GM21576 (cell line): ENCODE results near the gene GOT1.

ENCODE experiments used
- ATAC-seq: cut with Tn5 transposase; IDR thresholded peaks from one replicate; pipeline ENCODE4 v1.9.1; 2021; ENCODE audit warnings: mild to moderate bottlenecking, moderate library complexity; ENCODE audit not compliant: unreplicated experiment

Gene GOT1

DNA sequence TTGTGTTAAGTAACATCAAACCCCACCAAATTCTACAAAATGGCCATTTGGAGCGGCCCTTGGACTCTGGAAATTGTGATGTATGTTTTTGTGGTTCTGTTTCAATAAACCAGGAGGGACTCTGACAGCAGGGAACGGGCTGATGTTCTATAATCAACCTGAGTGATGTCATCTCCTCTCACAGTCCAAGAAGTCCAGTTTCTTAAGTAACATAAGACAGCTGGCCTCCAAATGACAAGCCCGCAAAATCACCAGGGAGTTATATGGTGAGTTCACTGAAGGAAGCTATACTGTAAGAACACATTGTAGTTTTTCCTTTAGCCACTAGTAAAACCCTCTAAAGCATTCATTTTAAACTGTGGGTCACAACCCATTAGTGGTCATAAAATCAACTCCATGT, 34.0 kb downstream of the GOT1 start:
- no peak for ATAC-seq

DNA sequence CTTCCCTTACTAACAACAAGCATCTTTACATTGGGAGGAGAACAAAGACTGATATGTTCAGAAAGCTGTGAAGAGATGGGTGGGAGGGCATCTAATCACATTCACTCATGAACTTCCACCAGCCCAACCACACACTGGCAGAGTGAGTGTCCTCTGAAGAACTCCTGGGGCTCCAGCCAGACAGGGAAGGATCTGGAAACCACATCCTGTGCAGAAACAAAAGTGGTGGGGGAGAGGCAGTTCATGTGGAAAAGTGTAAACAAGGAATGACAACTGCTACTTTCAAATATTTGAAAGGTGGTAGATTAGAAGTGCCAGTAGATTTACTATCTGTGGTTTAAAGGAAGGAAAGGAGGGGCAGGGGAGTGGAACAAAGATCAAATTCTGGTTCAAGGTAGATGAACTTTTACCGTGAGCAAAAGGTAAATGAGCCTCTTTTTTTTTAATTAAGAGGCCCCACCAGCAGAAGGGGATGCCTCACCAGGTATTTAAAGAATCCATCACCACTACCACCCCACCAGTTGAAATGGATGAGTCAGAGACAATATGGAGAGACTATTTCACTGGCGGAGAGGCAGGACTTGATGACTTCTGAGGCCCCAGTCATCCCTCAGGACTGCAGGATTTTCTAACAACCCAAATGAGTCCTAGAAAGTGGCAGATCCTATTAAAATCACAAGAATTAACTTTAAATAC, 34.5 kb downstream of the GOT1 start:
- no peak for ATAC-seq

DNA sequence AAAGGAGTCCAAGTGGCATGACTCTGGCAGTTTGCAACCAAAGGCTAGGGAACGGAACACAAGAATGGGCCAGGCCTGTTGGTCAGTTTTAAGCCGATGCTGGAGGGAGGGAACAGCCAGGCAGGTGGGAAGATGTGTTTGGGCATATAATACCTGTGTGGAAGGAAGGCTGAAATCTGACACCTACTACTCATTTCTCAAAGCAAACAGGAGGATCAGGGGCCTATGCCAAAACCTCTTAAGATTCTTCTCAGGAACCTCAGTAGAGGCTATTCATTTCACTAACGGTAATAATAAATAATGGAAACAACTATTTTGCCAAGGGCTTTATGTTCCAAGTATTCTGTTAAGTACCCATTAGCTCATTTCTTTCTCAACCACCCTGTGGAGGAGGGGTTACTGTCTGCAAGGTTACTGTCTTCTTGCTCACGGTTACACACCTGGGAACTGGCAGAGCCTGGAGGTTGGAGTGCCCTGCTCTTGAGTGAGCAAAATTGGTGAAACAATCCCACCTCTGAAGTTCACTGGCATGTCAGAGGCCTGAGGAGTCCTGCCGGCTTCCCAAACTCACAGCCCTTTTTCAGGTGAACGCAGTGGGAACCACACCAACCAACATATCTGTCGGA, 35.5 kb downstream of the GOT1 start:
- no peak for ATAC-seq

DNA sequence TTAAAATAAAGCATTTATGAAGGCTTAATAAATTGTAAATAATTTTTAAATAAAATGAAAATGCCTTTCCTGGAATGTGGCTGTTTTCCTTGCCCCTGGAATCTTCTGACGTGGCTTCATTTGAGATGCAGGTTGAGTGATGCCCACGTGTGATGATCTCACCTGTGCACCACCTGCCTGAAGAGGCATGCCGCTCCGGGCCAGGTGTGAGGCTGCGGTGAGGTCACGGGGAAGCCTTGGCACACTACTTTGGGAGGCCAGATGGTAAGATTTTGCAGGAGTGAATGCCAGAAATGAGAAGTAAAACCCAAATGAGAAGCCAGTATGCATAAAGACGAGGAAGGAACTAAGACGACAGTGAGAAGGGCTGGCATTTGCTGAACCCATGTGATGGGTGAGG, 36.2 kb downstream of the GOT1 start:
- ATAC-seq: no peak

DNA sequence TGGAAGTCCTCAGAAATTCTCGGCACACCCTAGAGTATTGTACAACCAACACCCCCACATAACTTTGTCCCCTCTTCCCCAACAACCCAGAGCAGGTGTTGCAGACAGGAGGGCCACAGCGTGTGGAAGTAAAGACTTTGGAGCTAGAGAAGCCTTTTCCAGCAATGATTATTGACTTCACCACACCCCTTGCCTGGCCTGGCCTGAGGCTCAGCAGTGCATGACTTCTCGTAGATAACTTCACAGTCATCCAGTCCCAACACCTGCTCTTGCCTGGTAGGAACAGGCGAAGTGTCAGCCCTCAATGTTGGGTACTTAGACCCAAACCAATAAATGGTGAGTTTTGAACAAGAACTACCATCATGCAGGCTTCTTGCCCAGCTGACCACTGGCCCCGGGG, 36.7 kb downstream of the GOT1 start:
- ATAC-seq: no peak

DNA sequence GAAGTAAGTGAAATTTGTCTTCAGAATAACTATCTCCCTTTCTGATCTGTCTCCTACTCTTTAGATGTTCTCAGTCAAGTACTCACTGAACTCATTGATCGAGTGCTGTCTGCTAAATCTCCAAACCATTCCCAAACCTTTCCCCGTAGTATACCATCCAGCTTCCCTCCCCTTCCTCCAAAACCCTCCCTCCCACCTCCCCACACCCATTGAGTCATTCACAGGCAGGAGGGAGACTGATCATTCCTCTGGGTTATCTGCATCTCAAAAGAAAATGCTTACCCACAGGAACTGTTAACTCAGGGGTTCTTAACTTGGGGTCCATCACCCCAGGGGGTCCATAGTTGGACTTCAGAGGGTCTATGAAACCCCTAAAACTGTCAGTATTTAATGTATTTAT, 37.4 kb downstream of the GOT1 start:
- no peak for ATAC-seq

DNA sequence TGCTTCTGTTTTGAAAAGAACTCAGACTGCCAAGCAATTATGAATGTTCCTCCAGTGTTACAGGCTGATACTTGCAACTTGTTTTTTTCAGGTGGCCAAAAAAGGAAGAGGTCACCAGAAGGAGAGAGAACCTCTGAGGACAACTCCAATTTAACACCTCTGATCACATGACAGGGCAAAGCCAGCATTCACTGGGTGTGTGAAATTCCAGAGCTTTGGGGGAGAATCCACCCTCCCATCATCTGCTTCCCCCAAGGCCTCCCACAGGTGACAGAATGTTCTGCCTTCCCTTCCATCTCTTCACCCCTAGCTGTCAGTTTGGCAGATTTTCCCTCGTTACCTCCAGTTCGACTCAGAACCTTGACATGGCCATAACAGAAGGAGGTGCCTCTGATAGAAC, 39.1 kb downstream of the GOT1 start:
- ATAC-seq: no peak

DNA sequence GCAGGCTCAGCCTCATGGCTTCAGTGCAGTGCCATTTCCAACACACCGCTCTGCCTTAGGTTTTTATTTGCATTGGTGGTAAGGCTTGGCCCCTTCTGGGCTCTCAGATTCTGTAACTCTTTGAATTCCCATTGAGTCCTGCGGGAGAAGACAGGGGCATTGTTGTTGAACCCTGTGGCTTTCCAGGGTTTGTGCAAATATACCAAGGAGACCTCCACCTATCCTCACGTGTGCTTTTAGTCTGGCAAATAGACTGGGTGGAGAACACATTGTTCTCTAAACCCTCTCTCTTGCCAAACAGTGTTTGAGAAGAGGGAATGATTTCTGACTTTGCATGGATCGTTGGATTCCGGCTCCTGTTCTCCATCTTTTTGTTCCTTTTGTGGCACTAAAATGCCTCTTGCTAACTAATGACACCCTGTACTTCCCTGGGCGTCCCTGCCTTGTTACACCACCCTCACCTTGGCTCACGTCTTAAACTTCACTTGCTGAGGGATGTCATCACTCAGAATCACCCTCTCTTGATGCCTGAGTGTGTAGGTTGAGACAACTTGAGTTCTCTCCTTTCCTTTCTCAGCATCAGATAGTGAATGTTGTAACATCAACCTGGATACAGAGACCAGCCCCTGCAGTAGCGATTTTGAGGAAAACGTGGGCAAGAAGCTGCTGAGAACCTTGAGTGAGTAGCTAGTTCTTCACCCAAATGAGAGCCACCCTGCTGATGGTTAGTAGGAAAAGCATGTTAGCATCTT, 40.5 kb downstream of the GOT1 start:
- no peak for ATAC-seq

DNA sequence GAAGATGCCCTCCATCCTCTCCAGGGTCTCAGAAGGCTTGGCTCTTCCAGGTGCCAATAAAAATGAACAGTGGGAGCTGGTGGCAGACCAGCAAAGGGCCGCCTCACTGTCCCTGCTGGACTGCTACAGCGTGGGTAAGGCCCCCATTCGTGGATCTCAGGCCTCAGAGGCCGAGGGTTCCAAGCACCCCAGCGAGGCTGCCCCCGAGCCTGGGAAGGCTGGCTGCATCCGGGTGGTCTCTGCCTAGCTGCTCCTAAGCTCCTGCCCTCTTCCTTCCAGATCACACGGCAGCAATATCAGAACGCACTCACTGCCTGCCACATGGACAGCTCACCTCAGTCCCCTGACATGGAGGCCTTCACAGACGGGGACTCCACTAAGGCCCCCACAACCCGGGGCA, 42.9 kb downstream of the GOT1 start:
- no peak for ATAC-seq

DNA sequence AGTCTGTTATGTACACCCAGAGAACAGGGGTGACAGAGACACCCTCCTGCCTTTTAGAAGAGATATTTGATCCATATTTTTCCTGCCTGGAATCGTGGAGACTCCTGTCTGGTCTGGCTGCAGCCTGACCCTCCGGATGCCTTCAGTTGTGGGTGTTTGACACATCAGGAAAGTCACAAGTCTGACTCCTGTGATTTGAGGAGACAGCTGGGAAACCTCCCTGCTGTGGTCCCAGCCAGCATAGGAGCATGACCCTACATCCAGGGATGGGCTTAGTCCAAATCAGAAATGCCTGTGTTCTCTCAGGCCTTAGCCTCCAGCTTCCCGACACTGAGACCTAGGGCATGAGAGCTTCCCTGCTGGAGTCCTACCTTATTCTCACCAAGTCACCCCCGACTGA, 43.4 kb downstream of the GOT1 start:
- no peak for ATAC-seq

DNA sequence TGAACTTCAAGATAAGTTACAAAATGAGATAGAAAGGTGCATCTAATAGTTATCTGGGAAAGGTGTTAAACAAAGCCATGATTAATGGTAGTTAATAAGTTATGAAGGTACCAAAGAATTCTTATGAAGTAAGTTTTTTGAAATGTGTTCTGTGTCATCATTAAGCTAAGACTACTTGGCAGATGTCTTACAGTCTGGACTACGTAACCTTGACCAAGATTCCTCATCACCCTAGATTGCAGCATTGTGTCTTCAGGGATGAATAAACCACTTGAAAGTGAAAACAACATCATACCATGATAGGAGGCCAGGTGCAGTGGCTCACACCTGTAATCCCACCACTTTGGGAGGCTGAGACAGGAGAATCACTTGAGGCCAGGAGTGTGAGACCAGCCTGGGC, 48.2 kb downstream of the GOT1 start:
- ATAC-seq: no peak

DNA sequence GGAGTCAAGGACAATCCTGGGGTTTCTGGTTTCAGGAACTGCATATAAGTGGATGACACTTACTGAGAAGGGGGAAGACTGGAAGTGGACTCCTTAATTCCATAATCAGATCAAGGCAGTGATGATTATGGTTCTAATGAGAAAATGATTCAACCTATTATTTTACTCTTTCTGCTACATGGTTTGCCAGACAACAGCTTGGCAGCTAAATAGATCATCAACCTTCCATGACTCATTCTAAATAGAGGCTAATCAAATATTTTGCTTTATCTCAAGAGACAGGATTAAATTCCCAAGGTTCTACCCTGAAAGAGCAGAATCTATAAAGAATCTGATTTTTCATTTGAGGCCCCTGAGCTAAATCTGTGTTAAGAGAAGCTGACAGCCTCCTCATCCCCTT, 55.0 kb downstream of the GOT1 start:
- ATAC-seq: no peak

DNA sequence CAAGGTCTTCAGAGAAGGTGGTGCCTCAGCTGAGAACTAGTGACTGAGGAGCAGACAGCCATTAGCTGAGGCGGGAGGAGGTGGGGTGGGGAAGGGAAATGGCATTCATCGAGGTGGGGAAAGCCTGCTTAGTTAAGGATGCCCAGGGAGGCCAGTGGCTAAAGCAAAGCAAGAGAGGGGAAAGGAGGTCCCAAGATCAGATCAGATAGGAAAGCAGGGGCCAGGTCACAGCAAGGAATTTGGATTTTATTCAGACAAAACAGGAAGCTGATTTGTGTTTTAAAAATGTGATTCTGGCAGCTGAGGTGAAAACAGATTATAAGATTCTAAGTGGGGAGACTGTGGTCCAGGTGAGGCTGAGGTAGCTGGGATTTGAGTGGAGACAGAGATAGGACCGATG, 55.5 kb downstream of the GOT1 start:
- ATAC-seq: no peak

DNA sequence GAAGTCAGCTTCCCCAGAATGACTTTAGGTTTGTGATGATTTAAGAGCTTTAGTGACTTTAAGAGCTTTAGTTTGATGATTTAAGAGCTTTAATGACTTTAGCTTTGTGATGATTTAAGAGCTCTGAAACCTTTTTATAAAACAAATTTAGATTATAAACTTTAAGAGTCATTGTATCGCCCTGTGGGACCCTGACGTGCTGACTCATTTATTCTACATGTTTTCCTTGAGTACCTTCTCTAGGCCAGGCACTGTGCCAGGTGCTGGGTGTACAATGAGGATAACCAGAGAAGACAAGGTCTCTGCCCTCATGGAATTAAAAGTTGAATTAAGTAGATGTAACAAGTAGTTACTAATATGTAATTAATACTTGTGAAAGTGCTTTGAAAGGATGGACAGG, 55.9 kb downstream of the GOT1 start:
- no peak for ATAC-seq

DNA sequence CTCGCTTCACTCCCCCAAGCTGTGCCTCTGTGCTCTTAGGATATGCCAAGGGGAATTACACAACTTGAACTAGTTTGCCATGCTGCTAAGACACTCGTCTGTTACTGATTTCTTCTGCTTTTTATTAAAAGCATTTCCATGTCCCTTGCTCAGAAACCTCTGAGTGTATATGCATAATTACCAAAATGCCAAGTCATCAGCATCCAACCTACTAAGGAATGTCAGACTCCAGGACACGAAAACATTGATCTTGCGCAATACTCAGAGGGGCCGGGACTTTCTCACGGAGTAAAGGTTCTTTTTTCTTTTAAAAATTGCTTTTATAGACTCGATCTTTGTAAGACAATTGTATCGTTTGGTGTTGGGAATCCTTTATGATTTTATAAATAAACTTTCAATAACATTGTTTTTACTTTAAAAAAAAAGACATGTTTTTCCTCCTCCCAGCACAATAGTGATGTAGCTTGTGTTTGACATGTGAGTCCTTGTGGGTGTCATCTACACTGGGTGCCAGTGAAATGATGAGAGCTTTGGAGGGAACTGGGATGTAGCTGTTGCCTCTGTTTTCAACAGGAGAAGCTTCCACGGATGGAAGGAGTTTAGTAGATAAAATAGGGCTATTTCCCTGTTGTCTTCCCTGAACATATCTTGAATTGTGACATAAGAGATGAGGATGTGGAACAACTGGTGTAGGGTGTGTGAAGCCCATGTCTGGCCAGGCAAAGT, 57.7 kb downstream of the GOT1 start:
- no peak for ATAC-seq

DNA sequence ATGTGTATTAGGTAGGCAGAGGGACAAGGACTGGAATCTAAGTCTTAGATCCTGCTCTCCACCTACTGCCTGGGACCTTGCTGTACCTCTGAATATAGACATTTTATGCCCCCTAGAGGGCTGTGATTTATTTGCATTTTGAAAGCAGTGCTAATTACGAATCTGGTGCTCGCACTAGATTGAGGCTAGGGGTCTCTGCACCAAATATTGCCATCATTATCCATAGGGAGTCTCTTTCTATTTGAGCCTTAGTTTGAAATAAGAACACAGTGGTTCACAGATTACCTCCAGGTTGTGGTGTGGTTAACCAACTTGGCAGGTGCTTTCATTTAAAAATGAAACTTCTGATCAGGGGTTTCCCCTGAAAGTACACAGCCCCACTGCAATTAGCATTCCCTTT, 59.4 kb downstream of the GOT1 start:
- peak; percentile 93 for ATAC-seq

DNA sequence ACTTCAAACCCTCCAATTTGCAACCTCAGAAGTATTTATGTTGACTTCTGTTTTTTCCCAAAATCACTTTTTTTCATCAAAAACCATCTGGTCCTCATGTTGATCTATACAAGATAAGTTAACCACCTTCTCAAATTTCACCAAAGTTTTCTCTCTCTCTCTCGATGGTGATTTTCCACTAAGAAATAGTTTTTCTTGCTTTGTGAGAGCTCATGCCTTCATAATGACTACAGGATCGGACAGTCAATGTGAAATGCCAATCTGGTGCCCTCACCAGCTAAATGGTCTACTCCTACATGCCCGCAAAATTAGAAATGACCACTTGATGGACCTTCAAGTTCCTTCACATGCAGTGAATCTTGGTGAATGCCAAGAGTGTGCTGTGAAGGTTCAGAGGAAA, 60.9 kb downstream of the GOT1 start:
- no peak for ATAC-seq

DNA sequence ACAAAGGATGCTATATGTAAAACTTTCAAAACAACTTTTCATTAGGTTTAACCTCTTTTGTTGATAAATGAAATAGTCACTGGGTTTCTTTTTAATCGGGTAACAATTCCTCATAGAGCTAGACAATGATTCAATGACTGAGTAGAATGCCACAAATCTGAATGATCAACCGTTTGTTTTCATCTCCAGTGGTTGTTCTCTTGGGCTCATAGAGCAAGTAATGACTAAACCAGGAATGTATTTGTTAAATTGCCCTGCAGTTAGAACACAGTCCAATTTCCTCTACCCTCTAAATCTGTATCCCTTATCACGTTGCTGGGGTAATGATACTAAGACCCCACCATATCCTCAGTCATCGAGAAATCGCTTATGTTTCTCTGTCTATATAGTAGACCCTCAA, 61.3 kb downstream of the GOT1 start:
- no peak for ATAC-seq

DNA sequence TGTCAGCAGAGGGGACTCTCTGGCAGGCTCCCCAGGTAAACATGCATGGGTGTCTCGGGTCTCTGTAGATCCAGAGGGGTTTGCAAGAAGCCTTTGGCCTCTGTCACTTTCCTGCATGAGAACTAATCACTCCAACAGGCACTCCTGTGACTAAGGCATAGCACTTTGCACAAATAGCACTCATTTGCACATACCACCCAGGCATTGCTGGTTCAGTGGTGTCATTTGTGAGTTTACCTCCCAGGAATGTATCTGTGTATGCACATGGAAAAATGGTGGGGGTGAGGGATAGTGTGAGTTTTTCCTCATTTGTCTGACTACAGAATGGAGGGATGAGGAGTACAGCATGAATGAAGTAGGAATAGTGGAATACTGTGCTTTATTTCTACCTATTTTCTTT, 61.8 kb downstream of the GOT1 start:
- ATAC-seq: no peak

DNA sequence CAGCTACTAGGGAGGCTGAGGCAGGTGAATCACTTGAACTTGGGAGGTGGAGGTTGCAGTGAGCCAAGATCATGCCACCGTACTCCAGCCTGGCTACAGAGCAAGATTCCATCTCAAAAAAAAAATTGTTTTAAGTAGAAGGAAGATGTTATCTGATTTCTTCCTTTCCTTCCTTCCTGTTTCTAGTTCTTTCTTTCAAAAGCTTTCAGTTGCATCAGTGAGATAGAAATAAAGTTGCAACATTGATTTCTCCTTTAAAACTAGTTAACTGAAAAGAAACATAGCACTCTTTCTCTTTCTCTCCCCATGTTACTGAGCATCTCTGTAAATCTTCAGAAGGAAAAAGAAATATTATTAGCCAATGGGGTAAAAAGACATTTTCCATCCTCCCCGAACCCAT, 63.8 kb downstream of the GOT1 start:
- no peak for ATAC-seq

DNA sequence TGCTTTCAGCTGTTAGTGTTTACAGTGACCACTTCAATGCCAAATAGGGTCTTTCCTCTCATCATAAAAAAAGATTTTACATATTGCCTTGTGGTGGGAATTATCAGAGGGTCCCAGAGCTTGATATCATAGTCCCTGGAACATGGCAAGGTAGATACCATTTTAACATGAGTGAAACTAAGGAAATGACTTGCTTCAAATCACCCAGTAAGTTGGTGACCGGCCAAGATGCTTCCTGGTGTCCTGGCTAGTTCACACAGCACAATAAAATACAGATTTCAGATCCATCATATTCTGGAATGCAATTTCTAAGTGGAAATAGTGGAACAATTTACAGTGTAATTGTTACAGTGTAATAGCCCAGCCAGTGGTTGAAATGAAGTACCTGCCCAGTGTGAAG, 64.7 kb downstream of the GOT1 start:
- no peak for ATAC-seq

DNA sequence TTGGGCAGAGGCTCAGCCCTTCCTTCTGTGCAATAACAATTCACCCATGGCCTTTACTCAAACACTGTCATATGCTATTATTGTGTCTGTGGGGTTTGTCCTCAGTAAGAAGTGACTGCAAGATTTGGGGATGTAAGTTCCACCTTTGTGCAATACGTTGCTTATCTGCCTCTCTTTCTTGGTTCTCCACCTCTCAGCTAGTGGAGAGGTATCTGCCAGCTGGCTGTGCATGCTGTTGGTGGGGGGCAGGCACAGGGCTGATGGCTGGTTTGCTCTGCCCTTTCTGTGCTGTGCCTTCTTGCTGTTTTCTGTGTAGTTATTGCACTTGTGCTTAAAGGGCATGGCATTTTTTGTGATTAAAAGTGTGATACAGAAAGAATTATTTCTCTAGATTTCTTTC, 65.1 kb downstream of the GOT1 start:
- ATAC-seq: no peak
